NCI-H510A treated with DMSO at 0.1 percent for 48 hours (cell line): ENCODE measurements around the gene G6PC2.
A peak's percentile ranks its signal among the peaks of the same experiment; 100 is the strongest.
"Not testable (repeated sequence)": the region's sequence is repeated elsewhere in the genome, so short reads cannot be mapped to it uniquely, and the experiment has no call there.

Source experiments
- DNase-seq: peaks from one replicate; lab custom pipeline; 2025; lab: John Stamatoyannopoulos, UW

Gene G6PC2, protein sequence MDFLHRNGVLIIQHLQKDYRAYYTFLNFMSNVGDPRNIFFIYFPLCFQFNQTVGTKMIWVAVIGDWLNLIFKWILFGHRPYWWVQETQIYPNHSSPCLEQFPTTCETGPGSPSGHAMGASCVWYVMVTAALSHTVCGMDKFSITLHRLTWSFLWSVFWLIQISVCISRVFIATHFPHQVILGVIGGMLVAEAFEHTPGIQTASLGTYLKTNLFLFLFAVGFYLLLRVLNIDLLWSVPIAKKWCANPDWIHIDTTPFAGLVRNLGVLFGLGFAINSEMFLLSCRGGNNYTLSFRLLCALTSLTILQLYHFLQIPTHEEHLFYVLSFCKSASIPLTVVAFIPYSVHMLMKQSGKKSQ

DNA sequence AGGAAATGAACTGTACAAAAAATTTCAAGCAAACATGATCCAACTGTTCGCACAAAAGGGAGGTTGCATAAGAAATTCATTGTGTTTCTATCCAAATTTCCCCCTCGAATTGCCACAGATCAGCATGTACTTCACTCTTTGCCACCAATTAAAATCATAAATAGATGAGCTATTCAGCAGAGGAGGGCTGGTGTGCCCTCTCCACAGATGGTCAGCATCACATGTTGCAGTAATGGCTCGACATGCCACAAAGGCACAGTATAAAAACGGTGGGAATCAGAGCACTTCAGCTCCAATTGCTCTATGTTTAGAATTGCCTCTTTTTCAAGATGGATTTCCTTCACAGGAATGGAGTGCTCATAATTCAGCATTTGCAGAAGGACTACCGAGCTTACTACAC is at the start of gene G6PC2:
TSS of gene G6PC2 (plus strand) at position 289 of the 400 bp plus-strand sequence. CDS start at position 330, 41 bp downstream.
- no peak for DNase-seq

DNA sequence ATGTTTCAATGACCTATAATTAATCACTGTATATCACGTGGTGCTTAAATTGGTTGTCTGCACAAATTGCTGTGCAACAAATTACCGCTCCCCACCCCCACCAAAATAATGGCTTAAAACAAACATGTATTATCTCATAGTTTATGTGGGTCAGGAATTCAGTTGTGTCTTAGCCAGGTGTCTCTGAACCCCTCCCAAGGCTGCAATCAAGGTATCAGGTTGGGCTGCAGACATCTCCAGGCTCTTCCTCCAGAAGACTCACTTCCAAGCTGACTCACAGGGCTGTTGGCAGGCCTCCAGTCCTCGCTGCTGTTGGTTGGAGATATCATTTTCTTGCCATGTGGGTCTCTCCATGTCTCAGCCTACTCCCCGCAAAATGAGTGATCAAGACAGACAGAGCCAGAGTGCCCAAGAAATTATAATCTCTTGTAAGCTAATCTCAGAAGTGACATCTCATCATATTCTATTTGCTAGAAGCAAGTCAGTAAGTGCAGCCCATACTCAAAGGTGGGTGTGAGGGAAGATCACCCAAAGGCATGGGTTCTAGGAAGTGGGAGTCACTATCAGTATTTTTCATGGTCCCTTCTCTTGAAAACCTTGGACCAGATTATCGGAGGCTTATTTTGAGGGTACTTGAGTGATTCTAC is 49.3 kb upstream of the G6PC2 start:
- DNase-seq, result no peak

DNA sequence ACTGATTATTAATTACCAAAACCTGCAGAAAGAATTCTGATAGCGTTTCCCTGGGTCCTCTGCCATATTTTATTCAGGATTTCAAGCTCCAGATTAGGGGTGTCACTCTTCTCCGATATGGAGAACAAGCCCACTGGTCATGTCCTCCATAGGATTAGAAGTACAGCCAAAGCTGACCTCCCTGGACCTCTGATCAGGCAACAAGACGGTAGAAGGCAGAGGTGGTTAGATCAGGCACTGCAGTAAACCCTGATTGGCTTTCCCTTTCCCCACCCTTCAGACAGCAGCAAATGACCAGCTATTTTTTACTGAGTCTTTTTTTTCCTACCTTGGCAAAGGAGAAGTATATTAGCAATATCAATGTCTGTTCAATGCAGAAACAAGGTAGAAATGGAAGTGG is 48.6 kb upstream of the G6PC2 start:
- no peak for DNase-seq

DNA sequence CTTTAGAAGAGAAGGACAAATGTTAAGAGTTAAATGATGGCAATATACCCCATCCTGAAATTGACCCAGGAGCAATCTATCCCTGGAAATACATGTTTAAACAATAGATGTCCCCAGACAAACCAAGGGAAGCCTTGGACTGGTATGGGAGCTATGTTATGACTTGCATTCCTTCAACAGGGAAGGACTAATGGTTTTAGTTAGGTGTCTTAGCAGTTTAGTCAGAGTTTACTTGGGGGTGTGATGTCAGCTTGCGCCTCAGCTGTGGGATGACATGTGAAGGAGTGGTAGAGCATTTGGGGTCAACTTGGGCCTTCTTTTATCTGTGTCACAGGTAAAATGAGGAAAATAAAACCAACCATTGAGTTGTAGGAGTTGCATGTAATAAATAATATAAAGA is 47.6 kb upstream of the G6PC2 start:
- no peak for DNase-seq

DNA sequence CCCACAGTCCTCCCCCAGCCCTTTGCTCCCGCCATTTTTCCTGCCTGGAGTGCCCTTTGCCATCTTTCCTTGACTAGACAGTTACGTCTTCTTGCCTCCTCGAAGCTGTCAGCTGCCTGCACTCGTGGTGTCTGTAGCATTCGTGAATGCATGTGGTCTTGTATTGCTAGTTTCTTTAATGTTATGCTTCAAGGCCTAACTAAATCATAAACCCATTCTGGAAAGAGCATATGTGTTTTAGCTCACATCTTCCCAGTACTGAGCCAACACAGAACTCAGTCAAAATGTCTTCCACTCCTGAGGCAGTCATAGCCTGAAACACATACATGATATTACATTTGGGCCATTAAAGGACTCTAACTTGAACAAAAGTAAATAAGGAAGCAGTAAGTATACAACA is 46.4 kb upstream of the G6PC2 start:
- no peak for DNase-seq

DNA sequence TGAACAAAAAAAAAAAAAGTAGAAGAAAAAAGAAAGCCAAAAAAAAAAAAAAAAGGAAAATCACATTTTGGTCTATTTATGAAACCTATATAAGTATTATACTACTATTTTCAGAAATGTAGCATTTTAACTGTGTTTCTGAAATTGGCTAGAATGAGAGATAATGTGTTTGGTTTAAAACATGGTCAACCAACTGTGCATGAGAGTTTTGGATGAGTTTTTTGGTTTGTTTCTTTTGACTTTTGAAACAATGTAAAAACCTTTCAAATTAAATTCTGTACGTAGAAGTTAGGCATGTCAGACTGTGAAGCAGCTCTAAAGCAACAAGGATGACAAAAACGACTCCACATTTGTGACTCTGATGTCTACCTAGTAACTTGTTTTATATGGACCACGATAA is 45.5 kb upstream of the G6PC2 start:
- DNase-seq, result no peak

DNA sequence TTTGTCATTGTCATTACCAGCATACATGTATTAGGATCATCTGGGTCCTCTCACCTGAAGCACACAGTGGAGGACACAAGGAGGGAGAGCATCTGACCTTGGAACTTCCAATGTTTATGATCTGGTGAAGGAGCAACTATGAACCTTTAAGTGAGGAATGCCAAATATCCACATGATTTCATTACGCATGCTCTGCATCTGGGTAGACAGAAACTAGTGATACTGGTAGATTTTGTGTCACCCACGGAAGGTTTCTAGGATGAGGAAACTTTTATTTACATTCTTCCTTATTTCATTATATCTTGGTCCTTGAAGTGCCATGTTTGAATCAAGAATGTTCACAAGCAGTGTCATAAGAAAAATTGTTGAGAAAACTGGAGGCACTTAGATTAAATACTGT is 42.9 kb upstream of the G6PC2 start:
- DNase-seq, result no peak

DNA sequence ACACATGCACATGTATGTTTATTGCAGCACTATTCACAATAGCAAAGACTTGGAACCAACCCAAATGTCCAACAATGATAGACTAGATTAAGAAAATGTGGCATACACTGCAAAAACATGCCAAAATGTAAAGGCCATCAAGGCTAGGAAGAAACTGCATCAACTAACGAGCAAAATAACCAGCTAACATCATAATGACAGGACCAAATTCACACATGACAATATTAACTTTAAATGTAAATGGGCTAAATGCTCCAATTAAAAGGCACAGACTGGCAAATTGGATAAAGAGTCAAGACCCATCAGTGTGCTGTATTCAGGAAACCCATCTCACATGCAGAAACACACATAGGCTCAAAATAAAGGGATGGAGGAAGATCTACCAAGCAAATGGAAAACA is 33.9 kb upstream of the G6PC2 start:
- DNase-seq, result not testable (repeated sequence)

DNA sequence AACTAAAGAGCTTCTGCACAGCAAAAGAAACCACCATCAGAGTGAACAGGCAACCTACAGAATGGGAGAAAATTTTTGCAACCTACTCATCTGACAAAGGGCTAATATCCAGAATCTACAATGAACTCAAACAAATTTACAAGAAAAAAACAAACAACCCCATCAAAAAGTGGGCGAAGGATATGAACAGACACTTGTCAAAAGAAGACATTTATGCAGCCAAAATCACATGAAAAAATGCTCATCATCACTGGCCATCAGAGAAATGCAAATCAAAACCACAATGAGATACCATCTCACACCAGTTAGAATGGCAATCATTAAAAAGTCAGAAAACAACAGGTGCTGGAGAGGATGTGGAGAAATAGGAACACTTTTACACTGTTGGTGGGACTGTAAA is 30.7 kb upstream of the G6PC2 start:
- not testable (repeated sequence) for DNase-seq

DNA sequence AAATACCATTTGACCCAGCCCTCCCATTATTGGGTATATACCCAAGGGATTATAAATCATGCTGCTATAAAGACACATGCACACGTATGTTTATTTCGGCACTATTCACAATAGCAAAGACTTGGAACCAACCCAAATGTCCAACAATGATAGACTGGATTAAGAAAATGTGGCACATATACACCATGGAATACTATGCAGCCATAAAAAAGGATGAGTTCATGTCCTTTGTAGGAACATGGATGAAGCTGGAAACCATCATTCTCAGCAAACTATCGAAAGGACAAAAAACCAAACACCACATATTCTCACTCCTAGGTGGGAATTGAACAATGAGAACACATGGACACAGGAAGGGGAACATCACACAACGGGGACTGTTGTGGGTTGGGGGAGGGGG is 30.3 kb upstream of the G6PC2 start:
- DNase-seq, result not testable (repeated sequence)

DNA sequence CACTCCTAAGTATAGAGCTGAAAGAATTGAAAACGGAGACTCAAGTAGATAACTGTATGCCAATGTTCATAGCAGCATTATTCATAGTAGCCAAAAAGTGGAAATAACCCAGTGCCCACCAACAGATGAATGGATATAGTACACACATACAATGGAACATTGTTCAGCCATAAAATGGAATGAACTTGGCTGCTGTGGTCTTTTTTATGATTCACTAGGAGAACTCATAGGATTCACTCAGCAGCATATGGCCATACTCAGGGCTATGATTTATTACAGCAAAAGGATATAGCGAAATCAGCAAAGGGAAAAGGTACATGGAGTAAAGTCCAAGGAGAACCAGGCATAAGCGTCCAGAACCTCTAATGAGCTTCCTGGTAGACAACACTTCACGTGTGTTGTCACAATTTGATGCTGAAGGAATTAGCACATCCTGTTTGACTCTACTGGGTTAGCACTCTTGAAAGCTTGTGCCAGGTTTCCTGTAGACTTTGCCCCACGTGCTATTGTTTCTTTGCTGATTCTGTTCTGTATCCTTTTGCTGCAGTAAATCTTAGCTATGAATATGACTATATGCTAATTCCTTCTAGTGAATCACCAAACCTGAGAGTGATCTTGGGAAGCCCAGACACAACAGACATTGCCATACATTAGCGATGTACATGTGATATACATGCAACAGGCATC is 26.6 kb upstream of the G6PC2 start:
- no peak for DNase-seq

DNA sequence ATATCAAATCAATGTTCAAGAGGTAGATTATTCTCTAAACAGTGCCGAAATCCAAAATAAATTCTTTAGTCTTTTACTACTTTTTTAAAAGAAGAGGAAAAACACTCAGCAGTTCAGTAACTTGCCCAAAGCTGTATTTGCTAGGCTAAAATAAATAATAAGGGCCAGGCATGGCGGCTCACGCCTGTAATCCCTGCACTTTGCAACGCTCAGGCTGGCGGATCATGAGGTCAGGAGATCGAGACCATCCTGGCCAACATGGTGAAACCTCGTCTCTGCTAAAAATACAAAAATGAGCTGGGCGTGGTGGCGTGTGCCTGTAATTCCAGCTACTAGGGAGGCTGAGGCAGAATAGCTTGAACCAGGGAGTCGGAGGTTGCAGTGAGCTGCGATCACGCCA is 18.9 kb upstream of the G6PC2 start:
- DNase-seq, result not testable (repeated sequence)

DNA sequence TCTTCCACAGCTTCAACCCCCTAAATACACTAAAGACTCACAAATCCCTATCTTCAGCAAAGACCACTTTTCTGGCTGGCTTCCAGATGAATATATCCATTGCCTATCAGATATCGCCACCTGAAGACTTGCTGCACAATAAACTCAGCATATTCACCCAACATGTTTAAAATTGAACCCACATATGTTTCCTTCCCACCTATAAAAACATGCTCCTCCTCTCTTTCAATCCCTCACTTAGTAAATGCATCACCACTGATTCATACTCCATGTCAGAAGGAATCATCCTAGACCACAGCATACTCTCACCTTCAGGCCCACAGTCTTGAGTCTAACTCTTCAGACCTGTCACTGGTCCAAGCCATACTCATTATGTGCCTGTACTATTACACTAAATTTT is 16.1 kb upstream of the G6PC2 start:
- no peak for DNase-seq

DNA sequence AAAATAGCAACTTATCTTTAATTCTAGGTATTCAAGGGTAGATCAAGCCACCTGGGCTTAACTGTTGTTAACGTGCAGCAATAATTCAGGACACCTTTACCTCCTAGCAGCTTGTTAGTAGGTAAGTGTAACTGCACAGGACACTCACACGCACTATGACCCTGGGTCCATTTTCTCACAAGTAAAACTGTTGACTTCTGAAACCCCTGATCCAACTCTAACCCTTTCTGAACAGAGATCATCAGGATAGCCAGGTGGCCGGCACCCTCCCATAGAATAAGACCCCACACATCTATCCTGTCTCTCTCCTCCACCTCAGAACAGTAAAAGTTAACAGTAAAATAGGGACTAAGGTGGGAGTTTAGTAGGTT is 11.5 kb upstream of the G6PC2 start:
- DNase-seq, result no peak

DNA sequence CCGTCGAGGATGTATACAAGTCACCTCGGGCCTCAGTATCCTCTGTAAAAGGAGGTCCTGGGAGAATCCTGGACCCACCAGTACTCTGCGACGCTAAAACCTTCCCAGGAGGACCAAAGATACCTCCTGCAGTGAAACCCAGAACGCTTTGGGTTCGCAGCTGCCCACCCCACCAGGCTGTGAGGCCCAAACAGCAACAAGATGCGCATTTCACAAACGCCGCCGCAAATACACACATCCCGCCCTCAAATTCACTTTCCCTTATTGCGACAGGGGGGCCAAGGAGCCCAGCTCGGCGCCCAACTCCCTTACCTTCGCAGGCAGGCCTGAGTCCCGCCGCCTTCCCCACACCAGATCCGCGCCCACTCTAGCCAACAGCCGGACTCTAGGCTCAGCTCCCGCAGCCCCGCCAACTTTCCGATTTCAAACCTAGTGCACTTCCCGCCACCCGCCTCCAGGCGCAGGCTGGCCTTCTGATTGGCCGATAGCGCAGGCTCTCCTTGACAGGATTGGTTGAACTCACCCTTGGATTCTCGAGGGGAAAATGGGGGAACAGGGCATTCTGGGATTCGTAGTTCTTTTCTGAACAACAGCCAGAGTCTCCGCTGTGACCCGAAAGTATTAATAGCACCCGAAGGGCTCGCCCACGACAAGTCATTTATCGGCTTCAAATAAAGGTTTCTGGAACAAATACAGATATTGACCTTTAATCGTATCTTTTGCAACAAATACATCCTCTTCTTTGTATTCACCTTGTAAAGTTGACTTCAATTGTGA is 10.9 kb upstream of the G6PC2 start, which contains the start of gene SPC25:
TSS of gene SPC25 (minus strand) at position 425 of the 777 bp plus-strand sequence. CDS start 911 bp downstream, outside the sequence.
- DNase-seq, result peak; percentile 80

DNA sequence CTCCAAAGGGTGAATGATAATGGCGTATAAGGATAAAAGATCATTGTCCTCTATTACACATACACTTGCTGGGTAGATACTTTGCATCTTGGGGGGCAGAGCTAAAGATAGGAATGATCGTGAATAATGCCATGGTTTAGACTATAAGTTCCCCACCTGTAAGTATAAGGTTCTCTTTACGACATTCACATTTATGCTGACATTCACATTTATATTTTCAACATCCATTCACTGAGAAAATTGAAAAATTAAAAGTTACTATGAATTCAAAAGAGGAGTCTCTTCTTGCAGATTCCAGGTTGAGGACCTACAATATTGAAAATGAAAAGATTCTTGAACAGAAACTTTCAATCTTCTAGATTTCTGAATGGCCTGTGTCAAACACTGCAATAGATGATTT is 8.8 kb upstream of the G6PC2 start:
- no peak for DNase-seq

DNA sequence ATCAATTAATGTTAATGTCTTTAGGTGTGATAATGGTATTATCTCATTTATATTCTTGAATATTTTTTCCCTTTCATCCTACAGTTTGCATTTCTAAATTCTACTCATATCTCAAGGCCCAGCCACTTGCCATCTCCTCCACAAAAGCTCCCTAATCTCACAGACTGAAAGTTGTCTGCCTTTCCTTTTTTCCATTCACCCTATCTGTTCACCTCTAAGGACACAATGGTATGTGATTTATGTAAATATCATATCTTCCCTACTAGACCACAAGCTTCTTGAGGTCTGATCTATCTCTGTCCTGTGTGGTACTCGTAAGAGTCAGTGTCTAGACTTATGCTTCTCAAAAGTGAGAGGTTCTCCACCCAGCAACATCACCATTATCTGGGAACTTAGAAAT is 7.0 kb upstream of the G6PC2 start:
- DNase-seq, result no peak

DNA sequence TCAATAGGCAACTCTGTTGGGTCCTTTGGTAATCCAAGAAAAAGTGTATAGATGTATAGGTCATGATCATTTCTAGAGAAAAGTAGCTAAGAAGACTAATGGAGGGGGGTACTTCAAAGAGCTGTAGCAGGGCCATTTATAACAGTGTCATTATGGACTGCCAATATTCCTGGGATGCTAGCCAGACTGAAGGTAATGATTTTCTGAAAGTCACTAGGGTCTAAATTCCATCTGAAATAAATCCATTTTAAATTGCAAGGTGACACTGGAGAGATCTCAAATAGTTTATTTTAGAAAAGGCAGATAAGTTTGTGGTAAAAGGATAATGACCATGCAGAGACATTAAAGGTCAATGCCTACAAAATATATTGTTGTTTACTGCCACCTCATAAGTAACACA is 6.4 kb upstream of the G6PC2 start:
- no peak for DNase-seq

DNA sequence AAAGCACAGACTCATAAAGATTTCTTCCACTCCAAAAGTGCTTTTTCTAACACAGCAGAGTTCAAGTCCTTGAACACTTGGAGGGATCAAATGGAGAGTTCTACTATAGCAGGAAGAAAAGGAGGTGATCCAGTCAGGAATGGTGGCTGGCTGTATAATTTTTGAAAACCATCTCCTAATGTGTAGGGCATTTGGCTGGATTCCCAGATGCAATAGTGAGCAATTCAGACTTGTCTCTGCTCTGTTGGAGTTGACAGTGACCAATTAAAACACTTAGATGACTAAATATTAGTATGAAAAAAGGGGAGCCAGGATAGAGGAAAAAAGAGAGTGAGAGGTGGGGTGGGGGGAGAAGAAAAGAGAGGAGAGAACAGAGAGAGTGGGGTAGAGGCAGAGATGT is 5.3 kb upstream of the G6PC2 start:
- DNase-seq, result no peak

DNA sequence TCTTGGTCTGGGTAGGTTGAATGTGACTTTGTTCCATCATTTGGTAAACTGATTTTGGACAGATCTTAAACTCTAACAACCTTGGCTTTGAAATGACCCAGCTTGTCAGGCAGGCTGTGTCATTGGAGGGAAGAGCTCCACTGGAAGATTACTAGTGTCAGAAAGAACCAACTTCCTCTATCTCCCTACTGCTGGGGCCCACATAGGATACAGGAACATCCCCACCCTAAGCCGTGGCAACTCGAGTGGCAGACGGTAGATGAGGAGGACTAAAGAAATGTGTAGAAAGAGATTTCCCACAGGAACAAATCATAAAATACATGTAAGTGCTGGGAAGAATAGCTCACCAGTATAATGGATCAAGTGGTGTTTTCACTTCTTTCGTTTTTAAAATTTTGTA is 4.3 kb upstream of the G6PC2 start:
- DNase-seq, result no peak

DNA sequence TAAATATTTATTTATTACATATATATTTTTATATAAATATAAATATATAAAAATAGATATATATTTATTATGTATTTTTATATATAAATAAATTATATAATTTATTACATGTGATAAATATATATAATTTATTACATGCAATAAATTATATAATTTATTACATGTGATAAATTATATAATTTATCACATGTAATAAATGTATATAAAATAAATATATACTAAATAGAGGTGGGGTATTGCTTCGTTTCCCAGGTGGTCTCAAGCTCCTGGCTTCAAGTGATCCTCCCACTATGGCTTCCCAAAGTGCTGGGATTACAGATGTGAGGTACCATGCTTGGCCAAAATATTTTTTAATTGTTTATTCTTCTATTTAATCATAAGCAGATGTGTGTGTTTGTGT is 3.6 kb upstream of the G6PC2 start:
- DNase-seq, result no peak

DNA sequence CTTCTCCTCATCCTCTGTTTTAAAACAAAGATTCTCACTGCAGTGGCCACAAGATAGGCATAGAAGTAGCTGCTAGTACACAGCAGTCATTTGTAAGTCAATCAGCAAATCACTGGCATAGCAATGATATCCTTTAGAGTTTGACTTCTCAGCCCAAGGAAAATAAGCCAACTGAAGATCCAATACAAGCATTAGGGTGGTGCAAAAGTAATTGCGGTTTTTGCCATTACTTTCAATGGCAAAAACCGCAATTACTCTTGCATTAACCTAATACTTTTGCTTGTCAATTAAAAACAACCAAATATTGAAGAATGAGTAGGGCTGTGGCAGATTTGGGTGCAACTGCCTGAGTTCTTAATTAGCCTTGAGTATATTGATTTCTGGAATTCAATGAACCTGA is 2.8 kb downstream of the G6PC2 start:
- no peak for DNase-seq
